Stimulated activated effector memory CD8-positive, alpha-beta T cell treated with anti-CD3 and anti-CD28 coated beads, Interleukin-12 subunit alpha, Interleukin-12 subunit beta, amount 100 ng/mL, for 72 hours (primary cell): ENCODE measurements around the gene ASPG.

ENCODE experiments used
- ATAC-seq: fragments of 150-1000 bp; cut with Tn5 transposase; 2 replicates; pipeline ENCODE4 v1.10.0; 2021
- DNase-seq, 2 donors: peaks; one replicate each; pipeline ENCODE4 v3.0.0; 2021 to 2022; ENCODE audit warnings: low spot score in 2 of 2
- H3K27ac Mint-ChIP-seq: one replicate; pipeline ENCODE4 v1.8.0; 2022; ENCODE audit warnings: mild to moderate bottlenecking, mixed read lengths
- H3K36me3 Mint-ChIP-seq: one replicate; pipeline ENCODE4 v1.8.0; 2022; ENCODE audit warnings: mild to moderate bottlenecking, mixed read lengths
- H3K4me1 Mint-ChIP-seq: one replicate; pipeline ENCODE4 v1.8.0; 2022; ENCODE audit warnings: mixed read lengths
- H3K4me3 Mint-ChIP-seq: one replicate; pipeline ENCODE4 v1.8.0; 2022; ENCODE audit warnings: mild to moderate bottlenecking, mixed read lengths
- H3K9me3 Mint-ChIP-seq: one replicate; pipeline ENCODE4 v1.8.0; 2022; ENCODE audit warnings: mixed read lengths

The ASPG gene

DNA sequence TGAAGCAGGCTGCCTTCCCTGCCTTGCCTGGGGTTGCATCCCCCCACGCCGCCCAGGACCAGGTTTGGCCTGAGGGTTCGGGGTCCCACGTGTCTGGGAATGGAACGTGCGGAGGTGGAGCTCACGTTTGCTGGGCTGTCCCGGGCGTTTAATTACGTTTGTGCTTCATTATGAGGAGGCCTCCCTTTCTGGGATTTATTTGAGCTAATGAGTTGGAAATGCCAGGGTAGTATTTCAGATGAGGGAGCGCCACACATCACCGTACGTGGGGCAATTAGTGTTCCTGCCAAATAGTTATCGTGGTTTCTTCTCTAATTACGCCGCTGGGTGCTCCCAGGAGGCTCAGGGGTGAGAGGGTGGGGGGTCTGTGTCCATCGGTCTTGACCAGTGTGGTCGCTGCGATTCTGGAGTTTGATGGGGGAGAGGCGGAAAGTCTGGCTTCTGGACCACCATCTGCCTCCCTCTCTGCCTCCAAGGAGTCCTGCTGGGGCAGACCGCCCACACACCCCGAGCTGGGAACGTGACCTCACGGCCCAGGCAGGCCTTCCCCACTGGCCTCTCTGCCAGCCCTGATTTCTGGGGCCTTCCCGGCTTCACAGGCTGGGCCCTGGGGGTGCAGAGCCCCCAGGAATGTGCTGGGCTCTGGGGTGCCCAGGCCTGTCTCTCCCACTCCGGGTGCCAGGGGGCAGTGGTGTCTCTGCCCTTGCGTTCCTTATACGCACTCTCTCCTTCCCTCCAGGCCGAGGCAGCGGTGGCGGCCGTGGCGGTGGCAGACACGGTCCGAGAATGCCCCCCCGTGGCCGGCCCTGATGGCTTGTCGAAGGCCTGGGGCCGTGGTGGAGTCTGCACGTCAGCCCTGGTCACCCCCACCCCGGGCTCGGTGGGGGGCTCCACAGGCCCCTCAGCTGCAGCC, 71.8 kb downstream of the ASPG start:
- Mint-ChIP-seq H3K9me3 (no peaks in the 10 kb centered on the region), H3K36me3 (no peaks in the 10 kb centered on the region), H3K27ac (no peak overlapping the region), H3K4me1 (no peaks in the 10 kb centered on the region), H3K4me3 (no peak overlapping the region)
- no peak for ATAC-seq
- DNase-seq, result no peak

DNA sequence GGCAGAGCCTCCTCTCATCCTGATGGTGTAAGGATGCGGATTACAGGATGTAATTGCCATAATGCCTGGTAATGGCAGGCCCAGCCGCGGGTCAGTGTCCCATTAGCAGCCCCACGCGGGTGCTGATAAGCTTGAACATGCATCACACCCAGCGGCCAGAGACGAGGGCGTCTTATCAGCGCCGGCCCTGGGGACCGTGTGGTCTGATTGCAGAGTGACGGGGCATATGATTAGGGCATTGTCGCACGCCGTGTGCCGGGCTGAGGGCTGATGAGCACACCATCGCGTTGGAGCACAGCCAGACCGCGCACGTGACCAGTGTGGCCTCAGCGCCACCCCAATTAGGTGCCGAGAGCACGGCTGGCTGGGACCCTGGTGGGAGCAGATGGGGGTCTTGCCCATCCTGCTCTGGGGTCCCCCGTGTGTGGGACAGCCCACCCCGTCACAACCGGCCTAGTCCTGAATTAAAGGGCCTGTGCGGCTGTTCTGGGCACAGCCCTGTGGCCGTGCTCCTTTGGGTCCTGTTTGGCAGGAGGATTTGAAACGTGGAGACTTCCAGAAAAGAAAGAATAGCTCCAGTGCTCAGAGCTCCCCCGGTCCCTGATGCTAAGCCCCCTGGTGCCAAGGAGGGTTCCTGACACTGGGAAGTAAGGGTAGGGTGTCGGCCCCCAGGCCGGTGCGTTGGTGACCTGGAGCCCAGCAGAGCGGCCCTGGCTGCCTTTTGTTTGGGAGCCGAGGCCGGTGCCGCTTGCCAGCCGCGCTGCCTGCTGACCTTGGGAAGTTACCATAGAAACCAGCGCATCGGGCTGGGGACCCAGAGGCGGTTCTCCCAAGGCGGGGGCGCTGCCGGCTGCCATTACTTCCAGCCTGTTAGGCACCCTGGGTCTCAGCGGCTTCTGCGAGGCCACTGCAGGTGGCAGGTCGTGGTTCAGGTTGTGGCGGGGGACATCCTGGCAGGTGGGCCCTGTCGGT, 73.6 kb downstream of the ASPG start:
- no peaks in the 10 kb centered on the region for H3K4me1 Mint-ChIP-seq
- H3K9me3 Mint-ChIP-seq, result no peaks in the 10 kb centered on the region
- H3K27ac Mint-ChIP-seq, result no peak overlapping the region

DNA sequence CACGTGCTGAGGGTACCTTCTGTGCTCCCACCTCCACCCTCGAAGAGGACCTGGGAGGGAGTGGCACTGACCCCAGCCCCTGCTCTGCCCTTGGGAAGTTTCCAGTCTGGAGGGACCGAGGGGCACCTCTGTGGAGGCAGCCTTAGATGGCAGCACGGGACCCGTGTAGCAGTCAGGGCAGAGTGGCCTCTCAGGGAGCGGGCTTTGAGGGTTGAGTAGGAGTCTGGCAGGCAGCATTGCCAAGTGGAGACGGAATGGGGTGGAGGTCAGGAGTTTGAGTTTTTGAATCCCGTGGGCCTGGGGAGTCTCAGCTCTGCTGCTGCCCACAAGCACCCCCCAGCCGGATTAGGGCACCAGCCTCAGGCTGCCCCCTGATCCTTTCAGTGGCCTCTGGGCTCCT, 74.5 kb downstream of the ASPG start:
- Mint-ChIP-seq H3K9me3 (no peaks in the 10 kb centered on the region), H3K4me1 (no peaks in the 10 kb centered on the region), H3K4me3 (no peak overlapping the region), H3K27ac (no peak overlapping the region), H3K36me3 (no peaks in the 10 kb centered on the region)
- DNase-seq, result no peak
- no peak for ATAC-seq

More for the DNA sequence above, 73.6 kb downstream of the ASPG start:
- DNase-seq, result no peak
- H3K4me3 Mint-ChIP-seq, result no peak overlapping the region
- no peaks in the 10 kb centered on the region for H3K36me3 Mint-ChIP-seq
- no peak for ATAC-seq

DNA sequence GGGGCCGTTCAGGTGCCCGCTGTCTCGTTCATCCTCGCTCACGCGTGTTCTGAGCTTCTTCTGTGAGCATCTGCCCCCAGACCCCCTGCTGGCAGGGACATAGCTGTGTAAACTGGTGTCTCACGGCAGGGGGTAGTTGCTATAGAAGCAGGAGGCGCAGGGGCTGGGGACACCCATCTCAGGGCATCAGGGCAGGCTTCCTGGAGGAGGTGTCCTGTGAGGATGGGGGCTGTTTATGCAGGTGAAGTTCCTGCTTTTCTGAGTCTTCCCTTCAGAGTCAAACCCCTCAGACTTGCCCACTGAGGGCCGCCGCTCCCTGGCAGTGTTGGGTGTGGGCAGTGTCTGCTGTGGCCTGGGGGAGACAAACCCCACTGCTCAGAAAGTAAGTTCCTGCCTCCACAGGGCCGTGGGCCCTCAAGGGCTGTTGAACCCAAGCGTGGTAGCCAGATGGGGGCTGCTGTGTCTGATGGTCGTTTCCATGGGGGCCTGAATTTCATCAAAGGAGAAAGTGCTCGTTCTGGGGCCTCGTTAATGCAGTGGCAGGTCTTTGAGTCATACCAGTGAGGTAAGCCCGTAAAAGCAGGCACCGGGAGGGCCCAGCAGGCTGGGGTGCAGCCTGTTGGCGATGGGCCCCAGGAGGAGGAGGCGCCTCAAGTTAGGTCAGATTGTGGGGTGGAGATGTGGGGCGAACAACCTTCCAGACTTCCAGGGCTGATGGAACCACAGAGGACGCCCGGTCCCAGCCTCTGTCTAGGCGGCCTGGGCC, 76.3 kb downstream of the ASPG start:
- no peak overlapping the region for H3K27ac Mint-ChIP-seq
- DNase-seq, result no peak
- no peaks in the 10 kb centered on the region for H3K36me3 Mint-ChIP-seq
- H3K4me3 Mint-ChIP-seq, result no peak overlapping the region
- no peaks in the 10 kb centered on the region for H3K4me1 Mint-ChIP-seq
- no peaks in the 10 kb centered on the region for H3K9me3 Mint-ChIP-seq
- ATAC-seq, result no peak

DNA sequence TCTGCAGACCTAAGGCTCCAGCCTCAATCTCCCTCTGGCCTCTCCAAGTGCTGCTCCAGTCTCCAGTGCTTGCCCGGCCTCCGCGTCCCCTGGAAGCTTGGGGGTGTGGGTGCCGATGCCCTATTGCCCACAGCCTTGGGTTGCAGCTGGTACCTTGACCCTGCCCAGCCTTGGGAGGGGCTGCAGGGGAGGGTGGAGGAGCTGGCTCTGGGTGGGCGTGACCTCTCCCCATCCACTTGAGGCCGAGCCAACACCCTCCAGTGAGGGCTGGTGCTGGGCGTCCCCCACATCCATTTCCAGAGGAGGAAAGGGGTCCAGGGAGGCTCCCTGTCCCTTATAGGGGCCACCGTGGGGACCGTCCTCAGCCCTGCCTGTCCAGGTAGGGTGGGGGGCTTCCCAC, 77.0 kb downstream of the ASPG start:
- ATAC-seq (no peak), DNase-seq (no peak)
- Mint-ChIP-seq H3K4me3 (no peak overlapping the region), H3K9me3 (no peaks in the 10 kb centered on the region), H3K27ac (no peak overlapping the region), H3K36me3 (no peaks in the 10 kb centered on the region), H3K4me1 (no peaks in the 10 kb centered on the region)

DNA sequence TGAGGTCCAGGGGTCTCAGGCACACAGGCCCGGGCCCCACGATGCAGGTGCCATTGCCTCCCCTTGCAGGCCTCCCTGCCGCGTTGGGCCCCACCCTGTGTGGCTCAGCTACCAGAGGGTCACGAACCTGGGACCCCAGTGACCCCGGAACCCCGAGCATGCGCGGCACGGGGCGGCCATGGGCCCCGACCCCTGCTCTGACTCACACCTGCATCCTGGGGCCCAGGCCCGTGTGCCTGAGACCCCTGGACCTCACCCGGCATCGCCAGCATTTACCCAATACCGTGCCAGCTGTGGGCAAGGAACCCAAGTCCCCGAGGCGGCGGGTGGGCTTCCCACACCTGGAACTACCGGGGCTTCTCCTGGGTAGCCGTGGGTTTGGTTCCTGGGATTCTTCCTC, 78.0 kb downstream of the ASPG start:
- no peak for DNase-seq
- no peak overlapping the region for H3K27ac Mint-ChIP-seq
- H3K4me1 Mint-ChIP-seq, result no peaks in the 10 kb centered on the region
- no peaks in the 10 kb centered on the region for H3K9me3 Mint-ChIP-seq
- H3K36me3 Mint-ChIP-seq, result no peaks in the 10 kb centered on the region
- ATAC-seq, result no peak
- H3K4me3 Mint-ChIP-seq, result no peak overlapping the region

DNA sequence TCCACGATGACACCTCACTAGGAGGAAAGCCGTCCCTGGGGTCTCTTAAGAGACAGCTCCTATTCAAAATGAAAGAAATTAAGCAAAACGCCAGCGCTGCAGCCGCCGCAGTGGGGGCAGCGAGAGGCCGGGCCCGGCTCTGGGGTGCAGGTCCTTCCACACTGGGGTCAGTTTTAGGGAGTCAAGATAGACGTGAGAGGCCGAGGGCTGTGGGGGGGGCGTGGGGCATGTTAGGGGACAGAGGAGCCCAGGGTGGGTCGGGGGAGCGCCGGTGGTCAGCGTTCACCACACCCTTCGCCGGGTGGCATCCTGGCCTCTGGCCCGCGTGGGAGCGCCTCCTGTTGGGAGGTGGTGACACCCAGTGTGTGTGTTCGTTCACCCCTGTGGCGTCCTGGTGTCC, 78.5 kb downstream of the ASPG start:
- no peaks in the 10 kb centered on the region for H3K9me3 Mint-ChIP-seq
- H3K4me1 Mint-ChIP-seq, result no peaks in the 10 kb centered on the region
- no peak overlapping the region for H3K27ac Mint-ChIP-seq
- DNase-seq (no peak), ATAC-seq (no peak)
- no peaks in the 10 kb centered on the region for H3K36me3 Mint-ChIP-seq
- no peak overlapping the region for H3K4me3 Mint-ChIP-seq

DNA sequence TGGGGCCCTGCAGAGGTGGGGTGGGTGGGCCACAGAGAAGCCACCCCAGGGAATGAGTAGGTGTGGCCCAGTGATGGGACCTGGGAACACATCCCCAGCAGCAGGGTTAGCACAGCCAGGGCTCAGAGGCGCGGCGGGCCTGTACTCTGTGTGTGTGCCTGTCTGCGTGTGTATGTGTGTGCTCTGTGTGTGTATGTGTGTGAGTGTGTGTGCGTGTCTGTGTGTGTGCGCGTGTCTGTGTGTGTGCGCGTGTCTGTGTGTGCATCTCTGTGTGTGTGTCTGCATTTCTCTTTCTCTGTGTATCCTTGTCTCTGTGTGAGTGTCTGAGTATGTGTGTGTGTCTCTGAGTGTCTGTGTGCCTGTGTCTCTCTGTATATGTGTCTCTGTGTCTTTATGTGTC, 79.0 kb downstream of the ASPG start:
- no peaks in the 10 kb centered on the region for H3K9me3 Mint-ChIP-seq
- no peak overlapping the region for H3K4me3 Mint-ChIP-seq
- no peak for DNase-seq
- H3K4me1 Mint-ChIP-seq, result no peaks in the 10 kb centered on the region
- no peak overlapping the region for H3K27ac Mint-ChIP-seq
- no peaks in the 10 kb centered on the region for H3K36me3 Mint-ChIP-seq
- no peak for ATAC-seq
